ENCODE data around the gene SMARCE1. TPM values are rescaled to one million over a fixed set of nuclear protein-coding genes. Genes with fewer than 3 reads are reported as not detected.

The SMARCE1 gene
- total RNA-seq, 1 donor from 2014 or later, result 89.5 TPM

GRCh38 chr17:40663252-40663651 lies 15.6 kb upstream of the SMARCE1 start:
- Histone ChIP-seq H3K36me3 (ENCODE audit: insufficient read depth, low read length) (no peaks in the 10 kb centered on the region), H3K4me1 (ENCODE audit: insufficient read depth, low read length) (no peaks in the 10 kb centered on the region), H4K20me1 (ENCODE audit: insufficient read depth, low read length) (no peaks in the 10 kb centered on the region), H3K4me3 (ENCODE audit: insufficient read depth, low read depth, low read length) (no peak overlapping the region), H3K9ac (ENCODE audit: low read length) (no peak overlapping the region), H3K27me3 (ENCODE audit: insufficient read depth, low read length) (peaks cover 36% of the 10 kb centered on the region), H3K4me2 (ENCODE audit: low read length) (no peak overlapping the region), H3K9me3 (ENCODE audit: insufficient read depth, low read depth, low read length) (no peaks in the 10 kb centered on the region), H3K27ac (ENCODE audit: low read depth, low read length) (no peak overlapping the region), H2AFZ (ENCODE audit: low read depth, low read length) (no peak overlapping the region), H3K79me2 (ENCODE audit: insufficient read depth, low read length) (no peaks in the 10 kb centered on the region)
- no peak for FAIRE-seq
- no peak overlapping the region for H3K27ac Mint-ChIP-seq (ENCODE audit: unreplicated experiment)
- TF ChIP-seq EZH2 (IDR thresholded peaks at IDR 0.05; ENCODE audit: insufficient read depth, low read length) (no peak), CTCF (IDR thresholded peaks at IDR 0.05; ENCODE audit: insufficient read depth, low read depth, low read length) (no peak)
- peaks cover 9% of the 10 kb centered on the region for H3K27me3 Mint-ChIP-seq (ENCODE audit: low read depth, unreplicated experiment)
- H3K36me3 Mint-ChIP-seq (ENCODE audit: low read depth, unreplicated experiment), result no peaks in the 10 kb centered on the region
- peaks cover 1% of the 10 kb centered on the region for H3K4me1 Mint-ChIP-seq (ENCODE audit: low read depth, unreplicated experiment)
- DNase-seq (ENCODE audit: low read depth), result no peak
- no peak overlapping the region for H3K4me3 Mint-ChIP-seq (ENCODE audit: unreplicated experiment)
- H3K9me3 Mint-ChIP-seq (ENCODE audit: unreplicated experiment), result no peaks in the 10 kb centered on the region

GRCh38 chr17:40659911-40660310 lies 12.3 kb upstream of the SMARCE1 start:
- Histone ChIP-seq H3K27me3 (ENCODE audit: insufficient read depth, low read length) (peaks cover 22% of the 10 kb centered on the region), H3K4me2 (ENCODE audit: low read length) (no peak overlapping the region), H3K9ac (ENCODE audit: low read length) (no peak overlapping the region), H2AFZ (ENCODE audit: low read depth, low read length) (no peak overlapping the region), H3K9me3 (ENCODE audit: insufficient read depth, low read depth, low read length) (no peaks in the 10 kb centered on the region), H3K36me3 (ENCODE audit: insufficient read depth, low read length) (no peaks in the 10 kb centered on the region), H3K4me1 (ENCODE audit: insufficient read depth, low read length) (no peaks in the 10 kb centered on the region), H3K79me2 (ENCODE audit: insufficient read depth, low read length) (no peaks in the 10 kb centered on the region), H3K27ac (ENCODE audit: low read depth, low read length) (no peak overlapping the region), H3K4me3 (ENCODE audit: insufficient read depth, low read depth, low read length) (no peak overlapping the region), H4K20me1 (ENCODE audit: insufficient read depth, low read length) (no peaks in the 10 kb centered on the region)
- H3K27ac Mint-ChIP-seq (ENCODE audit: unreplicated experiment), result no peak overlapping the region
- FAIRE-seq, result no peak
- peaks cover 3% of the 10 kb centered on the region for H3K27me3 Mint-ChIP-seq (ENCODE audit: low read depth, unreplicated experiment)
- no peak for DNase-seq (ENCODE audit: low read depth)
- no peak for TF ChIP-seq EZH2 (IDR thresholded peaks at IDR 0.05; ENCODE audit: insufficient read depth, low read length)
- no peak for TF ChIP-seq CTCF (IDR thresholded peaks at IDR 0.05; ENCODE audit: insufficient read depth, low read depth, low read length)
- H3K36me3 Mint-ChIP-seq (ENCODE audit: low read depth, unreplicated experiment), result no peaks in the 10 kb centered on the region
- H3K4me3 Mint-ChIP-seq (ENCODE audit: unreplicated experiment), result no peak overlapping the region
- H3K4me1 Mint-ChIP-seq (ENCODE audit: low read depth, unreplicated experiment), result no peaks in the 10 kb centered on the region
- H3K9me3 Mint-ChIP-seq (ENCODE audit: unreplicated experiment), result no peaks in the 10 kb centered on the region

GRCh38 chr17:40658396-40658795 lies 10.8 kb upstream of the SMARCE1 start:
- Histone ChIP-seq H3K79me2 (ENCODE audit: insufficient read depth, low read length) (no peaks in the 10 kb centered on the region), H2AFZ (ENCODE audit: low read depth, low read length) (no peak overlapping the region), H3K9ac (ENCODE audit: low read length) (no peak overlapping the region), H3K27ac (ENCODE audit: low read depth, low read length) (no peak overlapping the region), H3K4me3 (ENCODE audit: insufficient read depth, low read depth, low read length) (no peak overlapping the region), H3K27me3 (ENCODE audit: insufficient read depth, low read length) (peaks cover 15% of the 10 kb centered on the region), H3K36me3 (ENCODE audit: insufficient read depth, low read length) (no peaks in the 10 kb centered on the region), H3K4me1 (ENCODE audit: insufficient read depth, low read length) (no peaks in the 10 kb centered on the region), H3K4me2 (ENCODE audit: low read length) (no peak overlapping the region), H4K20me1 (ENCODE audit: insufficient read depth, low read length) (no peaks in the 10 kb centered on the region), H3K9me3 (ENCODE audit: insufficient read depth, low read depth, low read length) (no peaks in the 10 kb centered on the region)
- H3K27me3 Mint-ChIP-seq (ENCODE audit: low read depth, unreplicated experiment), result peaks cover 3% of the 10 kb centered on the region
- no peaks in the 10 kb centered on the region for H3K9me3 Mint-ChIP-seq (ENCODE audit: unreplicated experiment)
- no peak overlapping the region for H3K4me3 Mint-ChIP-seq (ENCODE audit: unreplicated experiment)
- DNase-seq (ENCODE audit: low read depth) (no peak), FAIRE-seq (no peak)
- no peaks in the 10 kb centered on the region for H3K4me1 Mint-ChIP-seq (ENCODE audit: low read depth, unreplicated experiment)
- no peak overlapping the region for H3K27ac Mint-ChIP-seq (ENCODE audit: unreplicated experiment)
- no peak for TF ChIP-seq EZH2 (IDR thresholded peaks at IDR 0.05; ENCODE audit: insufficient read depth, low read length)
- no peak for TF ChIP-seq CTCF (IDR thresholded peaks at IDR 0.05; ENCODE audit: insufficient read depth, low read depth, low read length)
- H3K36me3 Mint-ChIP-seq (ENCODE audit: low read depth, unreplicated experiment), result no peaks in the 10 kb centered on the region
